SU-DHL-6 (cell line): ENCODE measurements around the gene BHLHE23.

Experiments used
- H2AFZ ChIP-seq: fragments of 200-600 bp; sonication (generic); 2 replicates; pipeline ENCODE4 v1.6.1; 2014; ENCODE audit warnings: low read depth, mild to moderate bottlenecking, moderate library complexity, mixed read lengths, antibody characterized with exemption, low read length; ENCODE audit not compliant: severe bottlenecking
- H3F3A ChIP-seq: fragments of 200-600 bp; shearing (Covaris generic); 2 replicates; pipeline ENCODE4 v1.6.0; 2016; ENCODE audit warnings: antibody characterized with exemption, mild to moderate bottlenecking; ENCODE audit not compliant: insufficient read depth
- H3K27ac ChIP-seq: fragments of 200-600 bp; sonication (generic); 2 replicates; pipeline ENCODE4 v1.5.1; 2016; ENCODE audit warnings: low read depth, mild to moderate bottlenecking, low read length, moderate library complexity, mixed read lengths
- H3K27me3 ChIP-seq: fragments of 200-600 bp; sonication (generic), shearing (Covaris generic); 2 replicates; pipeline ENCODE4 v1.6.0; 2014; ENCODE audit warnings: mild to moderate bottlenecking, low read length
- H3K36me3 ChIP-seq: fragments of 200-600 bp; sonication (generic); 2 replicates; pipeline ENCODE4 v1.6.1; 2014; ENCODE audit warnings: mild to moderate bottlenecking, low read length, mixed read lengths
- H3K4me2 ChIP-seq: fragments of 300-600, 200-600 bp; shearing (Covaris generic), sonication (generic); 2 replicates; pipeline ENCODE4 v1.6.0; 2014; ENCODE audit warnings: low read length, low read depth, mild to moderate bottlenecking; ENCODE audit not compliant: poor library complexity, severe bottlenecking
- H3K4me3 ChIP-seq: fragments of 200-600 bp; sonication (generic); 2 replicates; pipeline ENCODE4 v1.5.1; 2014; ENCODE audit warnings: antibody characterized with exemption, low read length, mild to moderate bottlenecking, mixed read lengths; ENCODE audit not compliant: insufficient read depth, poor library complexity, severe bottlenecking
- H3K79me2 ChIP-seq: fragments of 200-600 bp; sonication (generic); 2 replicates; pipeline ENCODE4 v1.6.1; 2014; ENCODE audit warnings: mild to moderate bottlenecking, low read length, moderate library complexity; ENCODE audit not compliant: insufficient read depth
- H3K9ac ChIP-seq: fragments of 200-600 bp; sonication (generic); 2 replicates; pipeline ENCODE4 v1.7.0; 2014; ENCODE audit warnings: mild to moderate bottlenecking, low read length
- H3K9me2 ChIP-seq: fragments of 200-600 bp; sonication (generic); replicated peaks from 2 replicates; pipeline ENCODE4 v1.6.1; 2014; ENCODE audit warnings: low read length; ENCODE audit not compliant: insufficient read depth
- H3K9me3 ChIP-seq: fragments of 200-600 bp; sonication (generic); 2 replicates; pipeline ENCODE4 v1.6.1; 2014; ENCODE audit warnings: low read length, mixed read lengths; ENCODE audit not compliant: insufficient read depth
- H4K20me1 ChIP-seq: fragments of 200-600 bp; sonication (generic); 2 replicates; pipeline ENCODE4 v1.6.1; 2014; ENCODE audit warnings: low read depth, mild to moderate bottlenecking, antibody characterized with exemption, low read length, moderate library complexity, mixed read lengths
- CTCF ChIP-seq: fragments of 200-600 bp; sonication (generic); IDR thresholded peaks from one replicate; pipeline ENCODE4 v1.5.1; 2017; ENCODE audit warnings: antibody characterized with exemption, mild to moderate bottlenecking, low read length, moderate library complexity; ENCODE audit not compliant: insufficient read depth, poor library complexity, severe bottlenecking
- EZH2phosphoT487 ChIP-seq: fragments of 200-600 bp; sonication (generic), shearing (Covaris generic); conservative IDR thresholded peaks from 2 replicates; pipeline ENCODE4 v1.6.1; 2018; ENCODE audit warnings: mild to moderate bottlenecking, antibody characterized with exemption, low read length, moderate library complexity, mixed read lengths

The BHLHE23 gene

GRCh38 chr20:62985444-62985778, 21.4 kb downstream of the BHLHE23 start:
- Histone ChIP-seq H3K4me2 (no peak overlapping the region), H3K9me3 (no peaks in the 10 kb centered on the region), H3K36me3 (no peaks in the 10 kb centered on the region), H3K79me2 (no peaks in the 10 kb centered on the region), H2AFZ (no peak overlapping the region), H3K4me3 (no peak overlapping the region), H3F3A (no peaks in the 10 kb centered on the region), H3K27ac (no peak overlapping the region), H3K9ac (no peak overlapping the region), H4K20me1 (no peaks in the 10 kb centered on the region), H3K27me3 (no peaks in the 10 kb centered on the region), H3K9me2 (no peaks in the 10 kb centered on the region)
- TF ChIP-seq CTCF = no peak
- TF ChIP-seq EZH2phosphoT487 = no peak

GRCh38 chr20:62984666-62985443, 21.9 kb downstream of the BHLHE23 start:
- H3K27ac ChIP-seq = no peak overlapping the region
- TF ChIP-seq CTCF (no peak), EZH2phosphoT487 (no peak)
- no peaks in the 10 kb centered on the region for H3K36me3 ChIP-seq
- H3K4me3 ChIP-seq = no peak overlapping the region
- H4K20me1 ChIP-seq = no peaks in the 10 kb centered on the region
- no peaks in the 10 kb centered on the region for H3K79me2 ChIP-seq
- no peaks in the 10 kb centered on the region for H3K27me3 ChIP-seq
- no peaks in the 10 kb centered on the region for H3K9me3 ChIP-seq
- no peaks in the 10 kb centered on the region for H3K9me2 ChIP-seq
- no peak overlapping the region for H3K9ac ChIP-seq
- H2AFZ ChIP-seq = no peak overlapping the region
- H3F3A ChIP-seq = no peaks in the 10 kb centered on the region
- no peak overlapping the region for H3K4me2 ChIP-seq

- Histone ChIP-seq H3F3A (no peaks in the 10 kb centered on the region), H3K4me3 (no peak overlapping the region), H2AFZ (no peak overlapping the region), H3K79me2 (no peaks in the 10 kb centered on the region), H3K9ac (no peak overlapping the region), H3K9me3 (no peaks in the 10 kb centered on the region), H3K9me2 (no peaks in the 10 kb centered on the region), H3K4me2 (no peak overlapping the region), H3K27me3 (no peaks in the 10 kb centered on the region), H3K27ac (no peak overlapping the region), H3K36me3 (no peaks in the 10 kb centered on the region), H4K20me1 (no peaks in the 10 kb centered on the region)
- TF ChIP-seq EZH2phosphoT487 = no peak
- no peak for TF ChIP-seq CTCF
Measured at GRCh38 chr20:62983210-62983609, 23.6 kb downstream of the BHLHE23 start.
